Measurements from ENCODE around the gene TMEM269.

TMEM269 gene

DNA sequence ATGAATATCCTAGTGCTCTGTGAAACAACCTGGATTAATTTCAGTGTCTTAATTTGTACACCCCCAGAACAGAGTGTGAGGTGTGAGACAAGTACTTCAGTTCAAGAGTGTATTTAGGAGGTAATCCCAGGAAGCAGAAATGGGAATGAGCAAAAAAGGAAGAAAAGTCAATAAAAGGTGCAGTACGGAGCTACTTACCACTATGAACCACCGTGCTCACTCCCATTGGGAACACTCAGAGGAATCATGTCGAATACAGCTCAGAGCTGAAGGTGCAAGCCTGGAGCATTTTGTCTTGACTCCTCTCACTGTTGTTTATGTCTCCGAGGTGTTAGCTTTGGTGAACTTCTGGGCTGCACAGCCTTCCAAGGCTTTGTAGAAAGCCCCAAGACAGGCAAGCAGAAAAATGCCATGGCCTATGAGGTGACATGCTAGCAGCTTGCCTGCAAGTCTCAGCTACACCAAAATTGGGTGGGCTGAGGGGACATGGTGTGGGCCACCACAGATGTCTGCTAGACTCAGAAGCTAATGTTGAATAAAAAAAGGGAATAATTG is 39.8 kb downstream of the TMEM269 start:
- TF ChIP-seq FOXP2 (optimal IDR thresholded peaks at IDR 0.05; ENCODE audit: borderline replicate concordance, extremely low read depth, extremely low read length, insufficient read depth) (no peak), SIN3A (IDR thresholded peaks at IDR 0.05; ENCODE audit: borderline replicate concordance, insufficient read depth, low read length) (no peak), REST (IDR thresholded peaks at IDR 0.05; ENCODE audit: insufficient read depth in 1 of 2, low read depth in 2 of 2, low read length in 2 of 2) (no peak)

- TF ChIP-seq POLR2AphosphoS5 (IDR thresholded peaks at IDR 0.05; ENCODE audit: low read depth, low read length) (no peak), TAF1 (IDR thresholded peaks at IDR 0.05; ENCODE audit: borderline replicate concordance, insufficient read depth, low read length) (no peak), FOXP2 (optimal IDR thresholded peaks at IDR 0.05; ENCODE audit: borderline replicate concordance, extremely low read depth, extremely low read length, insufficient read depth) (no peak), REST (IDR thresholded peaks at IDR 0.05; ENCODE audit: insufficient read depth in 1 of 2, low read depth in 2 of 2, low read length in 2 of 2) (no peak), SIN3A (IDR thresholded peaks at IDR 0.05; ENCODE audit: borderline replicate concordance, insufficient read depth, low read length) (no peak)
Measured at GRCh38 chr1:42825036-42825851, 40.5 kb downstream of the TMEM269 start.

- TF ChIP-seq TAF1 (IDR thresholded peaks at IDR 0.05; ENCODE audit: borderline replicate concordance, insufficient read depth, low read length) (no peak), FOXP2 (optimal IDR thresholded peaks at IDR 0.05; ENCODE audit: borderline replicate concordance, extremely low read depth, extremely low read length, insufficient read depth) (no peak), REST (IDR thresholded peaks at IDR 0.05; ENCODE audit: insufficient read depth in 1 of 2, low read depth in 2 of 2, low read length in 2 of 2) (no peak), SIN3A (IDR thresholded peaks at IDR 0.05; ENCODE audit: borderline replicate concordance, insufficient read depth, low read length) (no peak), POLR2AphosphoS5 (IDR thresholded peaks at IDR 0.05; ENCODE audit: low read depth, low read length) (no peak)
Measured at GRCh38 chr1:42830631-42831030, 45.8 kb downstream of the TMEM269 start.

DNA sequence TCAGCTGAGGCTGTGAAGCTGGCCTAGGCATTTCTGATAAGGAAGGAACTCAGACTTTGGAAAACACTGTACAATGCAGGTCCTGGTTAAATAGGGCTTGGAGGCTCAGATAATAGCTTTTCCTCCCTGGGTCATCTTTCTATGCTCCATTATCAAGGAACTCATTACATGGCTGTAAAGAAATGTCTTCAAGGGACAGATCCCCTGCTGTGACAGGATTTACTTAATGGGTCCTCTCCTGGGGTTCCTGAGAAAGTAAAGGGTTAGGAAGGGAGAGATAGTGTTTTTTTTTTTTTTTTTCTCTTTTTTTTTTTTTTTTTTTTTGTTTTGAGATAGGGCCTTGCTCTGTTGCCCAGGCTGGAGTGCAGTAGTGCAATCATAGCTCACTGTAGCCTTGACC is 46.5 kb downstream of the TMEM269 start:
- TF ChIP-seq FOXP2 (optimal IDR thresholded peaks at IDR 0.05; ENCODE audit: borderline replicate concordance, extremely low read depth, extremely low read length, insufficient read depth) = no peak
- no peak for TF ChIP-seq REST (IDR thresholded peaks at IDR 0.05; ENCODE audit: insufficient read depth in 1 of 2, low read depth in 2 of 2, low read length in 2 of 2)
- no peak for TF ChIP-seq SIN3A (IDR thresholded peaks at IDR 0.05; ENCODE audit: borderline replicate concordance, insufficient read depth, low read length)
- no peak for TF ChIP-seq TAF1 (IDR thresholded peaks at IDR 0.05; ENCODE audit: borderline replicate concordance, insufficient read depth, low read length)
- no peak for TF ChIP-seq POLR2AphosphoS5 (IDR thresholded peaks at IDR 0.05; ENCODE audit: low read depth, low read length)
